HepG2 (cell line): ENCODE data around the gene MLF1. TPM values are rescaled to one million over a fixed set of nuclear protein-coding genes. Genes with fewer than 3 reads are reported as not detected.
A peak's percentile ranks its signal among the peaks of the same experiment; 100 is the strongest.

Source experiments
- DNMT3B ChIP-seq: conservative IDR thresholded peaks from 2 replicates; pipeline ENCODE4 v1.6.1; 2016; ENCODE audit warnings: missing biosample characterization, control low read depth
- GATAD2A ChIP-seq: IDR thresholded peaks from 2 replicates; pipeline ENCODE4 v1.6.1; 2016
- MED13 ChIP-seq: sonication (generic); formaldehyde crosslinking; IDR thresholded peaks from 2 replicates; pipeline ENCODE4 v1.5.0; 2020; ENCODE audit warnings: missing genetic modification reagents
- NR2C2 ChIP-seq: sonication (generic); formaldehyde crosslinking; IDR thresholded peaks from 2 replicates; pipeline ENCODE4 v1.4.0; 2020; ENCODE audit warnings: missing genetic modification reagents, mild to moderate bottlenecking, moderate library complexity, borderline replicate concordance
- PITX1 ChIP-seq: sonication (generic); formaldehyde crosslinking; IDR thresholded peaks from 2 replicates; pipeline ENCODE4 v1.5.1; 2020; ENCODE audit warnings: mild to moderate bottlenecking, missing genetic modification reagents
- RFX1 ChIP-seq: fragments of 450-650 bp; IDR thresholded peaks from 2 replicates; pipeline ENCODE4 v1.6.1; 2017
- RXRA ChIP-seq: sonication (generic); formaldehyde crosslinking; IDR thresholded peaks from 2 replicates; pipeline ENCODE4 v1.5.1; 2020; ENCODE audit warnings: missing genetic modification reagents
- SIN3B ChIP-seq: fragments of 150-350 bp; IDR thresholded peaks from 2 replicates; pipeline ENCODE4 v1.6.1; 2014; ENCODE audit warnings: low read length
- SPEN ChIP-seq: sonication (generic); formaldehyde crosslinking; IDR thresholded peaks from 2 replicates; pipeline ENCODE4 v1.5.1; 2020; ENCODE audit warnings: low read depth, mild to moderate bottlenecking, missing genetic modification reagents
- SRY ChIP-seq: sonication (generic); formaldehyde crosslinking; IDR thresholded peaks from 2 replicates; pipeline ENCODE4 v1.8.0; 2022; ENCODE audit warnings: mild to moderate bottlenecking, missing genetic modification reagents
- TBL1XR1 ChIP-seq: fragments of 150-350 bp; IDR thresholded peaks from 2 replicates; pipeline ENCODE4 v1.6.1; 2014; ENCODE audit warnings: borderline replicate concordance, low read length; ENCODE audit not compliant: partially characterized antibody
- ZFP90 ChIP-seq: sonication (generic); formaldehyde crosslinking; IDR thresholded peaks from 2 replicates; pipeline ENCODE4 v1.8.0; 2022; ENCODE audit warnings: missing genetic modification reagents, mild to moderate bottlenecking, inconsistent platforms, borderline replicate concordance
- ZFYVE20 ChIP-seq: sonication (generic); formaldehyde crosslinking; IDR thresholded peaks from 2 replicates; pipeline ENCODE4 v1.8.0; 2023; ENCODE audit warnings: low read depth, mild to moderate bottlenecking, moderate library complexity, missing genetic modification reagents, borderline replicate concordance
- ZNF17 ChIP-seq: sonication (generic); formaldehyde crosslinking; IDR thresholded peaks from 2 replicates; pipeline ENCODE4 v1.5.0; 2020; ENCODE audit warnings: mild to moderate bottlenecking, missing genetic modification reagents
- ZNF207 ChIP-seq: fragments of 450-650 bp; IDR thresholded peaks from 2 replicates; pipeline ENCODE4 v1.6.1; 2016; ENCODE audit warnings: antibody characterized with exemption, borderline replicate concordance
- ZNF34 ChIP-seq: sonication (generic); formaldehyde crosslinking; IDR thresholded peaks from 2 replicates; pipeline ENCODE4 v1.4.0; 2020; ENCODE audit warnings: mild to moderate bottlenecking, missing genetic modification reagents, borderline replicate concordance
- ZNF75D ChIP-seq: sonication (generic); formaldehyde crosslinking; IDR thresholded peaks from 2 replicates; pipeline ENCODE4 v1.8.1; 2023; ENCODE audit warnings: missing genetic modification reagents, mild to moderate bottlenecking, borderline replicate concordance
- polyA plus RNA-seq, 8 experiments: library from polyadenylated mRNA; depleted of rRNA in 3 of 8; stranded (reverse) in 7 of 8; unstranded in 1 of 8; fragments of >200 nt; fragmentation: Illumina TruSeq in 4 of 8; extraction: Trizol in 4 of 8; gene quantifications; 2 replicates each; pipeline versions ENCODE4 v1.2.1 to v1.2.3, GENCODE V29; 2011 to 2016; ENCODE audit warnings: low read depth in 4 of 8, missing spikeins in 1 of 8, mixed read lengths in 1 of 8; ENCODE audit not compliant: insufficient read depth in 1 of 8
- total RNA-seq, 5 experiments: library from RNA; depleted of rRNA; stranded (reverse); fragments of >200 nt; fragmentation: Illumina TruSeq; extraction: Trizol; gene quantifications; 2 replicates each; pipeline ENCODE4 v1.2.3, GENCODE V29; 2016; ENCODE audit warnings: low read depth in 1 of 5
- TF ChIP-seq, protein P1 (sequence below): IDR thresholded peaks from 2 replicates; pipeline ENCODE4 v1.6.1; 2016; ENCODE audit warnings: low read depth
- TF ChIP-seq, protein P2 (sequence below): sonication (generic); formaldehyde crosslinking; IDR thresholded peaks from 2 replicates; pipeline ENCODE4 v1.5.0; 2020; ENCODE audit warnings: missing genetic modification reagents, mild to moderate bottlenecking, borderline replicate concordance
- TF ChIP-seq, protein P3 (sequence below): sonication (generic); formaldehyde crosslinking; conservative IDR thresholded peaks from 2 replicates; pipeline ENCODE4 v1.4.0; 2020; ENCODE audit warnings: missing genetic modification reagents
- TF ChIP-seq, protein P4 (sequence below): sonication (generic); formaldehyde crosslinking; conservative IDR thresholded peaks from 2 replicates; pipeline ENCODE4 v1.4.0; 2020; ENCODE audit warnings: missing genetic modification reagents
- TF ChIP-seq, protein P5 (sequence below): sonication (generic); formaldehyde crosslinking; IDR thresholded peaks from 2 replicates; pipeline ENCODE4 v1.9.0; 2021; ENCODE audit warnings: missing genetic modification reagents, borderline replicate concordance
- TF ChIP-seq, protein P6 (sequence below): sonication (generic); formaldehyde crosslinking; IDR thresholded peaks from 2 replicates; pipeline ENCODE4 v1.4.0; 2020; ENCODE audit warnings: low read depth, mild to moderate bottlenecking, missing genetic modification reagents
- TF ChIP-seq, protein P7 (sequence below): sonication (generic); formaldehyde crosslinking; IDR thresholded peaks from 2 replicates; pipeline ENCODE4 v1.8.0; 2022; ENCODE audit warnings: missing genetic modification reagents, low read depth, mild to moderate bottlenecking, borderline replicate concordance

MLF1 gene
- total and polyA plus RNA-seq, 2 of the 13 experiments (the other 11 are each of a cell fraction or from before 2014, with no cell fraction given), result 0.88 to 1.0 TPM

DNA sequence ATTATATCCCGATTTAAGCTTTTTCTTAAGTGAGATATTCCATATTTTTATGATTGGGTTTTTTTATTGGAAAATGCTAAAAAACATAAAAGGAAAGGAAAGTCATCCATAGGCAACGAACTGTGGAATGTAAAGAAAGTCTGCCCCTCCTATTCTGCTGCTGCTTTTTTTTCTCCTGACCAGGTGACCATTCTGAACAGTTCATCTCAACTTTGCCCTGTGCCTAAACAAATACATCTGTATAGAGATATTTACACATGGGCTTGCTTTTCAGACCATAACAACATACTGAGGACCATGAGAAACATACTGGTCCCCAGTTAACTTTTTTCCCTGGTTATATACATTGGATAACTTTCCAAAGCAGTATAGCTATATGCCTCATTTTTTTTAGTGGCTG, 18.9 kb upstream of the MLF1 start (continued):
- TF ChIP-seq, protein P1, sequence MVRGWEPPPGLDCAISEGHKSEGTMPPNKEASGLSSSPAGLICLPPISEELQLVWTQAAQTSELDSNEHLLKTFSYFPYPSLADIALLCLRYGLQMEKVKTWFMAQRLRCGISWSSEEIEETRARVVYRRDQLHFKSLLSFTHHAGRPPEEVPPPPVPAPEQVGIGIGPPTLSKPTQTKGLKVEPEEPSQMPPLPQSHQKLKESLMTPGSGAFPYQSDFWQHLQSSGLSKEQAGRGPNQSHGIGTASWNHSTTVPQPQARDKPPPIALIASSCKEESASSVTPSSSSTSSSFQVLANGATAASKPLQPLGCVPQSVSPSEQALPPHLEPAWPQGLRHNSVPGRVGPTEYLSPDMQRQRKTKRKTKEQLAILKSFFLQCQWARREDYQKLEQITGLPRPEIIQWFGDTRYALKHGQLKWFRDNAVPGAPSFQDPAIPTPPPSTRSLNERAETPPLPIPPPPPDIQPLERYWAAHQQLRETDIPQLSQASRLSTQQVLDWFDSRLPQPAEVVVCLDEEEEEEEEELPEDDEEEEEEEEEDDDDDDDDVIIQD, result peak; percentile 72; the same call in 1 of the 2 replicates
- TF ChIP-seq PITX1 (CRISPR knock-in tag), result no peak
- TF ChIP-seq ZFP90, result no peak
- TF ChIP-seq SRY (CRISPR knock-in tag), result no peak
- TF ChIP-seq ZNF207, result no peak
- no peak for TF ChIP-seq ZFYVE20 (CRISPR knock-in tag)
- no peak for TF ChIP-seq ZNF75D (CRISPR knock-in tag)
- 0 out of 2 replicates have a peak, but pooled peaks have one; percentile 46 for TF ChIP-seq NR2C2 (CRISPR knock-in tag)
- TF ChIP-seq, protein P2, sequence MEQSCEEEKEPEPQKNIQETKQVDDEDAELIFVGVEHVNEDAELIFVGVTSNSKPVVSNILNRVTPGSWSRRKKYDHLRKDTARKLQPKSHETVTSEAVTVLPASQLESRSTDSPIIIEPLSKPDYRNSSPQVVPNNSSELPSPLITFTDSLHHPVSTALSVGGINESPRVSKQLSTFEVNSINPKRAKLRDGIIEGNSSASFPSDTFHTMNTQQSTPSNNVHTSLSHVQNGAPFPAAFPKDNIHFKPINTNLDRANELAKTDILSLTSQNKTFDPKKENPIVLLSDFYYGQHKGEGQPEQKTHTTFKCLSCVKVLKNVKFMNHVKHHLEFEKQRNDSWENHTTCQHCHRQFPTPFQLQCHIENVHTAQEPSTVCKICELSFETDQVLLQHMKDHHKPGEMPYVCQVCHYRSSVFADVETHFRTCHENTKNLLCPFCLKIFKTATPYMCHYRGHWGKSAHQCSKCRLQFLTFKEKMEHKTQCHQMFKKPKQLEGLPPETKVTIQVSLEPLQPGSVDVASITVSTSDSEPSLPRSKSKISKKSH, result no peak
- no peak for TF ChIP-seq RXRA (CRISPR knock-in tag)
- no peak for TF ChIP-seq ZNF17 (CRISPR knock-in tag)
- no peak for TF ChIP-seq DNMT3B (CRISPR knock-in tag)
- TF ChIP-seq, protein P3, sequence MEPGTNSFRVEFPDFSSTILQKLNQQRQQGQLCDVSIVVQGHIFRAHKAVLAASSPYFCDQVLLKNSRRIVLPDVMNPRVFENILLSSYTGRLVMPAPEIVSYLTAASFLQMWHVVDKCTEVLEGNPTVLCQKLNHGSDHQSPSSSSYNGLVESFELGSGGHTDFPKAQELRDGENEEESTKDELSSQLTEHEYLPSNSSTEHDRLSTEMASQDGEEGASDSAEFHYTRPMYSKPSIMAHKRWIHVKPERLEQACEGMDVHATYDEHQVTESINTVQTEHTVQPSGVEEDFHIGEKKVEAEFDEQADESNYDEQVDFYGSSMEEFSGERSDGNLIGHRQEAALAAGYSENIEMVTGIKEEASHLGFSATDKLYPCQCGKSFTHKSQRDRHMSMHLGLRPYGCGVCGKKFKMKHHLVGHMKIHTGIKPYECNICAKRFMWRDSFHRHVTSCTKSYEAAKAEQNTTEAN (CRISPR knock-in tag), result no peak
- no peak for TF ChIP-seq SIN3B
- TF ChIP-seq, protein P4, sequence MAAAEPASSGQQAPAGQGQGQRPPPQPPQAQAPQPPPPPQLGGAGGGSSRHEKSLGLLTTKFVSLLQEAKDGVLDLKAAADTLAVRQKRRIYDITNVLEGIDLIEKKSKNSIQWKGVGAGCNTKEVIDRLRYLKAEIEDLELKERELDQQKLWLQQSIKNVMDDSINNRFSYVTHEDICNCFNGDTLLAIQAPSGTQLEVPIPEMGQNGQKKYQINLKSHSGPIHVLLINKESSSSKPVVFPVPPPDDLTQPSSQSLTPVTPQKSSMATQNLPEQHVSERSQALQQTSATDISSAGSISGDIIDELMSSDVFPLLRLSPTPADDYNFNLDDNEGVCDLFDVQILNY (CRISPR knock-in tag), result no peak
- TF ChIP-seq, protein P5, sequence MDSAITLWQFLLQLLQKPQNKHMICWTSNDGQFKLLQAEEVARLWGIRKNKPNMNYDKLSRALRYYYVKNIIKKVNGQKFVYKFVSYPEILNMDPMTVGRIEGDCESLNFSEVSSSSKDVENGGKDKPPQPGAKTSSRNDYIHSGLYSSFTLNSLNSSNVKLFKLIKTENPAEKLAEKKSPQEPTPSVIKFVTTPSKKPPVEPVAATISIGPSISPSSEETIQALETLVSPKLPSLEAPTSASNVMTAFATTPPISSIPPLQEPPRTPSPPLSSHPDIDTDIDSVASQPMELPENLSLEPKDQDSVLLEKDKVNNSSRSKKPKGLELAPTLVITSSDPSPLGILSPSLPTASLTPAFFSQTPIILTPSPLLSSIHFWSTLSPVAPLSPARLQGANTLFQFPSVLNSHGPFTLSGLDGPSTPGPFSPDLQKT (CRISPR knock-in tag), result no peak
- 0 out of 2 replicates have a peak, but pooled peaks have one; percentile 24 for TF ChIP-seq GATAD2A (CRISPR knock-in tag)
- TF ChIP-seq, protein P6, sequence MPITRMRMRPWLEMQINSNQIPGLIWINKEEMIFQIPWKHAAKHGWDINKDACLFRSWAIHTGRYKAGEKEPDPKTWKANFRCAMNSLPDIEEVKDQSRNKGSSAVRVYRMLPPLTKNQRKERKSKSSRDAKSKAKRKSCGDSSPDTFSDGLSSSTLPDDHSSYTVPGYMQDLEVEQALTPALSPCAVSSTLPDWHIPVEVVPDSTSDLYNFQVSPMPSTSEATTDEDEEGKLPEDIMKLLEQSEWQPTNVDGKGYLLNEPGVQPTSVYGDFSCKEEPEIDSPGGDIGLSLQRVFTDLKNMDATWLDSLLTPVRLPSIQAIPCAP, result no peak
- TF ChIP-seq, protein P7, sequence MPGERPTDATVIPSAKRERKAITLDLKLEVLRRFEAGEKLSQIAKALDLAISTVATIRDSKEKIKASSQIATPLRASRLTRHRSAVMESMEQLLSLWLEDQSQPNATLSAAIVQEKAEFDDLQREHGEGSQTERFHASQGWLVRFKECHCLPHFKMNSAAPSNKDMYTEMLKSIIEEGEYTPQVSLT (CRISPR knock-in tag), result no peak
- TF ChIP-seq SPEN (CRISPR knock-in tag), result no peak
- TF ChIP-seq RFX1, result no peak
- no peak for TF ChIP-seq ZNF34 (CRISPR knock-in tag)
- TF ChIP-seq MED13, result no peak
- no peak for TF ChIP-seq TBL1XR1
